GM13976 (cell line): Measurements from ENCODE around the gene SOX21.
A peak's percentile ranks its signal among the peaks of the same experiment; 100 is the strongest.

ENCODE experiments used
- DNase-seq: peaks from one replicate; pipeline ENCODE4 v3.0.0; 2012; ENCODE audit warnings: low spot score
- in situ Hi-C: fragments of 300-500 bp; cut with MboI; formaldehyde crosslinking; loops from one replicate; pipeline ENCODE4 v1.12.0; 2022; ENCODE audit warnings: low sequenced_read_pairs, mixed read lengths, inconsistent platforms; ENCODE audit not compliant: unreplicated experiment
- TF ChIP-seq, protein P1 (sequence below): IDR thresholded peaks from 2 replicates; pipeline ENCODE4 v1.5.1; 2012; ENCODE audit warnings: borderline replicate concordance, mild to moderate bottlenecking; ENCODE audit not compliant: insufficient read depth; ENCODE audit errors: extremely low read depth, missing control alignments, control extremely low read depth

SOX21 gene

DNA sequence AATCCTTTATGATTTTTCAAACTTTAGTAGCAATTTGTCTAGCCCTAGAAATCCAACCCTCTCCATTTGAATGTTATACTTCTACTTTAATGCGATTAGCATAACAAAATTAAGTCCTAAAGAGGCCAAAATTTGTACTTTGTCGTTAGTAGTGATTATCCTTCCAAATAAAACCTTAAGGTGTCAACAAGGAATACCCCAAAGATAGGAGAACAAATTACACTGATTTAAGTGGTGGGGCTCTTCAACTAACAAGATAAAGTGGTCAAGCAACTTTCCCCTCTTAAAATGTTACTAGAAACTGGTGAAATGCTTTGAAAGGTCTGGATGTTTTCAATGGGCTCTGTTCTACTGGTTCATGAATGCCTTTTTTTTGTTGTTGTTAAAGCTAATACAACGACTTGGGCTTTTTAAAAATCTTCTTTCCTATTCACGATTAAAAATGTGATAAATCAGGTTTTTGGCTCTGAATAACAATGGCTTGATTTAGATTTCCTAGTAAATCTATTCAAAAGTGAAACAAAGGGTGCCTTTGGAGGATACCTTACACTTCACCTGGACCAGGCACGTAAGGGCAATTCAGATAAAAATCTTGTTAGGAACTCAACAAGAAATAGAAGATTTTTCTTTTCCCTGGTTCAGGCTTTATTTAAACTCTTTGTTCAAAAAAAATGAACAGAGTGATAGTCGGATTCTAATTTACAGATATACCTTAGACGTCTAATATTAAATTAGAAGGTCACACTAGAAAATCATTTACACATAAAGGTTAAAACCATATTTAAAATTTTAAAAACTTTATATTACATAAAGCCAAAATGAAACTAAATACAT, 3.1 kb downstream of the SOX21 start:
- TF ChIP-seq, protein P1, sequence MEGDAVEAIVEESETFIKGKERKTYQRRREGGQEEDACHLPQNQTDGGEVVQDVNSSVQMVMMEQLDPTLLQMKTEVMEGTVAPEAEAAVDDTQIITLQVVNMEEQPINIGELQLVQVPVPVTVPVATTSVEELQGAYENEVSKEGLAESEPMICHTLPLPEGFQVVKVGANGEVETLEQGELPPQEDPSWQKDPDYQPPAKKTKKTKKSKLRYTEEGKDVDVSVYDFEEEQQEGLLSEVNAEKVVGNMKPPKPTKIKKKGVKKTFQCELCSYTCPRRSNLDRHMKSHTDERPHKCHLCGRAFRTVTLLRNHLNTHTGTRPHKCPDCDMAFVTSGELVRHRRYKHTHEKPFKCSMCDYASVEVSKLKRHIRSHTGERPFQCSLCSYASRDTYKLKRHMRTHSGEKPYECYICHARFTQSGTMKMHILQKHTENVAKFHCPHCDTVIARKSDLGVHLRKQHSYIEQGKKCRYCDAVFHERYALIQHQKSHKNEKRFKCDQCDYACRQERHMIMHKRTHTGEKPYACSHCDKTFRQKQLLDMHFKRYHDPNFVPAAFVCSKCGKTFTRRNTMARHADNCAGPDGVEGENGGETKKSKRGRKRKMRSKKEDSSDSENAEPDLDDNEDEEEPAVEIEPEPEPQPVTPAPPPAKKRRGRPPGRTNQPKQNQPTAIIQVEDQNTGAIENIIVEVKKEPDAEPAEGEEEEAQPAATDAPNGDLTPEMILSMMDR: no peak
- in situ Hi-C loops: no loop called here

DNA sequence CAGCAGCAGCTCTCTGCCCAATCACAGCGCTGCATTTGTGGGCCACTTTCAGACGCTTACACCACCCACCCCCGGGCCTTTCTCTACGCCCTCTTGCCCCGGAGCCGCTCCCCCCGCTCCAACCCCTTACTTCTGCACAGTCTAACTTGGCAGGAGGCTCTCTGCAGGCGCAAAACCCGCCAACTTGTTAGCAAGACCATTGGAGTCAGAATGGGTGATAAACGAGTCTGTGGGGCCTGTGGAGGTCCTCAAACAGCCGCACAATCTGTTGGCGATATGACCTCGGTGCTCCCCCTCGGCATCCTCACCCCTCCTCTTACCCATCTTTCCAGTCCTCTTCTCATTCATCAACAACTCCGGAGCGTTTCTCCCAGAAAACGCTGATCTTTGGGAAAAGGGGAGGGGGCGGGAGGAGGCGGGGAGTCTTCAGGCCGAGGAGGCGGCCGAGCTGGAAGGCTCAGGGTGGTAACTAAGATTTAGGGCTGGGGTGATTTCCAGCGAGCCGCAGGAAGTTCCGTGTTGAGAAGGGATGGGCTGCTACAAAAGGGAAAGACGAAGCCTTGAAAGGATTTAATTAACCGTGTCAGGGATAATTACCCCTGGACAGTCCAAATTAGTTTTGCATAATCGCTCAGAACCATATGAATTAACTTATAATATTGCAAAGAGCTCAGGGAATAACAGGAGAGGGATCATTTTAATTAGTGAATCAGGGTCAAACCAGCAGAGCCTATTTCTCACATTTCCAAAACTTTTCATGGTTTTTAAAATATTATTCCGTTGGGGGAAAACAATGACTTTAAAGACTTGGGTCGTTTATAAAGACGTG, 4.1 kb downstream of the SOX21 start:
- DNase-seq: peak; percentile 29
- TF ChIP-seq, protein P1: no peak
- in situ Hi-C loops: no loop called here

More for the DNA sequence above, 3.1 kb downstream of the SOX21 start:
- DNase-seq: no peak

DNA sequence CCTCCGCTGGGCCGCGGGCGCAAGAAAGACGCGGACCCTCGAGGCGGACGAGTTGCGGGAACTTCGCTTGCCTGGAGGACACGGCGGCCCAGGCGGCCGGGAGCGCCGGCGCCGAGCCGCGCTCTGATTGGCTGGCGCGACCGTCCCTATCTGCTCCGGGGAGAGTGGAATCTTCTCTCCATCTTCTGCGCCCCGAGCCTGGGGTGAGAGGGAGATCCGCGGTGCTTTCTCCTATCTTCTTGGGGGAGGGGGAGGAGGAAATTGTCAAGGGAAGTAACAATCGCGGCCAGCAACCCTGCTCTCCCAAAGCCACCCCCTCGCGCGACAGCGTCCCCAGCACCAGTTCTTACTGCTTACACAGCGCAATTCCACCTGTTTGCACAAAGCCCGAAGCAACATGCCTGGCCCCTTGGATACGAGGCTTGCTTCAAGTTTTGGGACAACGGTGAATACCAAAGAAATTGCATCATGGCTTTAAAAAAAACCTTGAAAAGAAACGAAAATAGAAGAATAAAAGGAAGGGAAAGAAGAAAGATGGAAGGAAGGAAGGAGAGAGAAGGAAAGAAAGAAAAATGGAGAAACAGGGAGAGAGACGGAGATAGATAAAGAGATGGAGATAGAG, 4.8 kb downstream of the SOX21 start:
- in situ Hi-C loops: no loop called here
- DNase-seq: peak; percentile 24
- TF ChIP-seq, protein P1: no peak

DNA sequence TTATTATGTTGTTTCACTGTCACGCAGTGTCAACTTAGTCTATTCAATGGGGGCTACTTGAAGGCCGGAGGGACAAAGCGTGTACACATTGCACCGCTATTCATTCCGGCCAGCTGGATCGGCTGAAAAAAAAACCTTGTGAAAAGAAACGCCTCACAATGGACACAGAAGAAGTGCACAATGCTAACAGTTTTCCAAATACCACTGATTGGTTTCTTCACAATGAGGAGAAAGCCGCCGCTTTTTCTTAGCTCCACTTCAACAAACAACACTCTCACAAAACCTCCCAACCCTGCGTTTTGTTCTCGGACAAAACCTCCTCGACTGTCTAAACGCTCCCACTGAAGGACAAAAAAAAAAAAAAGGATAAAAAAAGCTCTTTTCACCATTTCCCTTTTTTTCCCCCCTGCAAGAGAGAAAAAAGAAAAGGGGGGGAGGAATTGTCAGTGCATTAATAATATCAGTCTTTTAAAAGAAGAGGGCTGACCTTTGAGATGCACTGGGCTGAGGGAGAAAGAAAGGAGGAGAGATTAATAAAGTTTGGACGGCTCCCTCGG, 5.4 kb downstream of the SOX21 start:
- peak; percentile 21 for DNase-seq
- TF ChIP-seq, protein P1: no peak
- in situ Hi-C loops: no loop called here

DNA sequence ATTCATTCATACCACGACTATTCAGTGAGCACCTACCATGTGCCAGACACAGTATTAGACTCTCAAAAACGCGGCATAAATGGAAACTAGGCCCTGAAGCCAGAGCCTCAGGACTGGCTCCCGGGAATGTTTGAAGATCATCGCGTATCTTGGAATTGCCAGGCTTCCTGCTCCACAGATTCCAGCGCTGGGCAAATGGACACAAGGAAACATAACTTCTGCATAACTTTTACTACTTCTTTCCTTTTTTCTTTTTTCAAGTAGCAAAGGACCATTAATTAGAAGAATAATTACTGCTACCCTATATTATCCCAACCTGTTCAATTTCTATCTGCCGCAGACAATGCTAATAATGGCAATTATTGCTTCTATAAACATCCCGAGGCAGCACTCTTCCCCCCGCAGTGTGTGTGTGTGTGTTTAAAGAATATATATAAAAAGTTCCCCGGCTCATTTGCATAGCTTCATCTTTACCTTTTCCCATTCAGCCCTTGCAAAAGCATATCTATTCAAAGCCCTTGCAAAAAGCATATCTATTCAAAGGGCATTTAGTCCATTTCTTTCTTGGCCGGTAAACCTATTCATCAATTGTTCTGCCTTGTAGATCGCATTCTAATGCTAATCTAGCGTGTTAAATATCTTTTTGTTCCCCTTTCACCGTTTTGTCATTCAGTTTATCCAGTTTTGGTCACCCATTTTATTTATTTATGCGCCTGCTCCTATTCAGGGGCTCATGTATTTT, 6.1 kb downstream of the SOX21 start:
- in situ Hi-C loops: no loop called here
- DNase-seq: no peak
- TF ChIP-seq, protein P1: no peak
